GM10847 (cell line): Measurements from ENCODE around the gene CAMTA2.

ENCODE experiments used
- POLR2A ChIP-seq: IDR thresholded peaks from 2 replicates; pipeline ENCODE4 v1.6.1; 2011; ENCODE audit not compliant: insufficient read length; ENCODE audit errors: extremely low read depth

CAMTA2 gene, protein sequence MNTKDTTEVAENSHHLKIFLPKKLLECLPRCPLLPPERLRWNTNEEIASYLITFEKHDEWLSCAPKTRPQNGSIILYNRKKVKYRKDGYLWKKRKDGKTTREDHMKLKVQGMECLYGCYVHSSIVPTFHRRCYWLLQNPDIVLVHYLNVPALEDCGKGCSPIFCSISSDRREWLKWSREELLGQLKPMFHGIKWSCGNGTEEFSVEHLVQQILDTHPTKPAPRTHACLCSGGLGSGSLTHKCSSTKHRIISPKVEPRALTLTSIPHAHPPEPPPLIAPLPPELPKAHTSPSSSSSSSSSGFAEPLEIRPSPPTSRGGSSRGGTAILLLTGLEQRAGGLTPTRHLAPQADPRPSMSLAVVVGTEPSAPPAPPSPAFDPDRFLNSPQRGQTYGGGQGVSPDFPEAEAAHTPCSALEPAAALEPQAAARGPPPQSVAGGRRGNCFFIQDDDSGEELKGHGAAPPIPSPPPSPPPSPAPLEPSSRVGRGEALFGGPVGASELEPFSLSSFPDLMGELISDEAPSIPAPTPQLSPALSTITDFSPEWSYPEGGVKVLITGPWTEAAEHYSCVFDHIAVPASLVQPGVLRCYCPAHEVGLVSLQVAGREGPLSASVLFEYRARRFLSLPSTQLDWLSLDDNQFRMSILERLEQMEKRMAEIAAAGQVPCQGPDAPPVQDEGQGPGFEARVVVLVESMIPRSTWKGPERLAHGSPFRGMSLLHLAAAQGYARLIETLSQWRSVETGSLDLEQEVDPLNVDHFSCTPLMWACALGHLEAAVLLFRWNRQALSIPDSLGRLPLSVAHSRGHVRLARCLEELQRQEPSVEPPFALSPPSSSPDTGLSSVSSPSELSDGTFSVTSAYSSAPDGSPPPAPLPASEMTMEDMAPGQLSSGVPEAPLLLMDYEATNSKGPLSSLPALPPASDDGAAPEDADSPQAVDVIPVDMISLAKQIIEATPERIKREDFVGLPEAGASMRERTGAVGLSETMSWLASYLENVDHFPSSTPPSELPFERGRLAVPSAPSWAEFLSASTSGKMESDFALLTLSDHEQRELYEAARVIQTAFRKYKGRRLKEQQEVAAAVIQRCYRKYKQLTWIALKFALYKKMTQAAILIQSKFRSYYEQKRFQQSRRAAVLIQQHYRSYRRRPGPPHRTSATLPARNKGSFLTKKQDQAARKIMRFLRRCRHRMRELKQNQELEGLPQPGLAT

GRCh38 chr17:4986951-4987766 lies at the start of gene CAMTA2:
CAMTA2 (minus strand) TSS chr17:4987675; CDS start chr17:4986222, 1,453 bp downstream.
- TF ChIP-seq POLR2A = peak; percentile 63

DNA sequence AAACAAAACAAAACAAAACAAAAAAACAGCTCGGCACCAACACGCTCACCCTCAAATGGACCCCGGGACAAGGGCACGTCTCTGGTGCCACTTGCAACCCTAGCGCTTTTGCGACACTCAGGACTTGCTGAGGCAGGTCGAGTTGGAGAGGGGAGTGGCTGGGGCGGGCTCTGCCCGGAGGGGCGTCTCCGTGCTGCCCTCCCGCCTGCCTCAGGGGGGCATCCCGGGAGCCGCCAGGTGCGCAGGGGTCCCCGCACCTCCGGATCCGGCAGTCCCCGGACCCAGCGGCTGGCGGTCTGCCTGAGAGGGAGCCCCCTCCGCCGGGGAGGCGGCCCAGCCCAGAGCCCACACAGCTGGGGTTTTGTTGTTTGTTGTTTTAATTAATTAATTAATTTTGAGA lies 47.8 kb upstream of the CAMTA2 start, which contains the start of gene SLC52A1:
SLC52A1 (minus strand) TSS at position 112 of the 400 bp plus-strand sequence. CDS start 820 bp downstream, outside the sequence.
- no peak for TF ChIP-seq POLR2A

DNA sequence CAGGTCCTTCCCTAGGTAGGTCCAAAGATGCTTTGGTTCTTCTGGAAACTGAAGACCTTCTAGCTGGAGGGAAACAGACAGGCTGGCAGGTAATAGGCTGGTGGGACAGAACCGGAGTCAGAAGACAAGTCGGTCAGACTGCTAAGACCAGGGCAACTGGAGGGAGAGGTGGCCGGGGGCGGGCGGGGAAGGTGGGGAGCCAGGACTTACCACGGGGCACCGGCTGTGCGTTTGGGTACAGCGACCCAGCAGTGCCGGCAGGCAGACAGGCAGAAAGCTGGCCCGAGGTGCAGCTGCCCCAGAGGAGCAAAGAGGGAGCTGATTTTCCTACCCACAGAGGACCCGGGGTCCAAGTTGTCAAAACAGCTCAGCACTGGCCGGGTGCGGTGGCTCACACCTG lies 47.2 kb upstream of the CAMTA2 start:
- no peak for TF ChIP-seq POLR2A

DNA sequence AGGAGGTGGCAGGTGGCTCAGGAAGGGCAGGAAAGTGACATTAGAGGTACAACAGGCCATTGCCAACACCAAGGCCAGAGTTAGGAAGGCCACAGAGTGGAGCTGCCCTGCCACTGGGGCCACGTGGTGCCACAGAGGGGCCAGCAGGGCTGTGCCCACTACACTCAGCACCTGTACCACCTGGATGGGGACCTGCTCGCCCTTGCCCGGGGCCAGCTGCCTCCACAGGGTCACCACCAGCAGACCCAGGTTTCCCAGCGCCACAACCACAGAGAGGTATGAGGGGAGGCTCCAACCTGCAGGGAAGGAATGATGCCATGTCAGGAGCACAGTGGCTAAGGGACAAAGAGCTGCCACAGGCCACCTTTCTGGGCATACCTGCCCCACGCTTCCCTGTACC lies 46.6 kb upstream of the CAMTA2 start:
- TF ChIP-seq POLR2A = no peak

DNA sequence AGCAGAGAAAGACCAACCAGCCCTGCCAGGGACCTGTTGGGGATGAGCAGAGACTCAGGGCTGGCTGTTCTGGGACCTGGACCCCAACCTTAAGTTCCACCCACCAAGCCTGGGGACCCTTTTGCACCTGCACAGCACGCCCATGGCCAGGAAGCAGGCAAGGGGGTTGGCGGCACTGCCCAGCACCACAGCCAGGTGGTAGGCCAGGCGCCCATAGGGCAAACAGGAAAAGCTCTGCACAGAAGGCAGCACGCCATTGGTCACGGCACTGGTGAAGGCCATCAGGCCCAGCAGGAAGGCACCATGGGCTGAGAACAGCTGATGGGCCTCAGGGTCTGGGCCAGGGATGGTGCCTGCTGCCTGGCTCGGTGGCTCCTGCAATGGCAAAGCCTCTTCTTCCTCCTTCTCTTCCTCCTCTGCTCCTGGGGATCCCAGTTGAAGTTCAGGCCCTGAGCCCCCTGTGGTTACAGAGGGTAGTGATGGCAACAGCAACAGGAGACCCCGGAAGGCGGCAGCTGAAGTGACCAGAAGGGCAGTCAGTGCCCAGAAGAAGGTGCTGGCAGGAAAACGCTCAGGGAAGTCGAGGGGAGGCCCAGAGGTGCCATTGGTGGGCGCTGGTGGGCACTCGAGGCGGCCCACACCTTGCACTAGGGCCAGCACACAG lies 46.0 kb upstream of the CAMTA2 start:
- TF ChIP-seq POLR2A = no peak

DNA sequence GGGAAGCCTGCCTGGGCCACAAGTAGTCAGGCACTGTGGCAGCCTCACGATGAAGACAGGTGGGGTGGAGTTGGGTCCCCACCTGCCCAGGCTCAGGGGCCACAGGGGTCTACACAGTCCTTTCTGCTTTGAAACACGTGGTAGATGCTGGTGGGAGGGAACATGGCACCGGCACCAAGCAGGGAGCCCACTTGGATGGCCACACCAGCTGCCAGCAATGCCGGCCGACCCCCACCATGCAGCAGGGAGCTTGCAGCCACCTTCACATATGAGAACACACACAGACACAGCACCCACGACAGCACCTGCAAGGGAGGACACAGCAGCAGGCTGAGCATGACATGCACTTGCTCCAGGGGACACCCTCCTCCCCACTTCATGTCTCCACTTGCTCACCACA lies 45.4 kb upstream of the CAMTA2 start:
- TF ChIP-seq POLR2A = no peak

DNA sequence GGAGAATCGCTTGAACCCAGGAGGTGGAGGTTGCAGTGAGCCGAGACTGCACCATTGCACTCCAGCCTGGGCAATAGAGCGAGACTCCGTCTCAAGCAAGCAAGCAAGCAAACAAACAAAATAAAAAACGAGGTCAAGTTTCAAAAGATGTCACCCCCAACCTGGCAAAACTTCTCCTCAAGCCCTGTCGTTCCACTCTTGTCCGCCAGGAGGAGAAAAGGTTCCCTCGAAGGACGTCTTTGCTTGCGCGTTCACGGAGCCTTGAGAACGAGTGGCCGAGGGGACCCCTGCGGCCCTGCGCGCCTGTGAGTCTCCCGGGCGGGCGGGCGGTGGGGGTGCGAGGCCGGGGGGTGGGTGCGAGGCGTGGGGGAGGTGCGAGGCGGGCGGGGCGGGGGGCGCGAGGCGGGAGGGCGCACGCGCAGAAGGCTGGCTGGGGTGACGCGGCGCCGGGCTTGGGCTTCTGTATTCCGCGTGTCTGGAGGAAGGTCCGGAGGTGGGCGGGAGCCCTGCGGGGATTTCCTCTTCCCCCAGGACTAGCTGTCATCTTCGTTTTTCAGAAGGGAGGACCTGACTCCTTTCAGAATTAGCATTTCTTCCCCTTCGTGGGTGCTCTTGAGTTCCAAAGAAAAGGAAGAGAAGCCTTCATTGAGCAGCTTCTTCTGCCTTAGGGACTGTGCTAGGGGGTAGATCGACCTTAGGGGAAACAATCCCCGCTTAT lies 44.0 kb upstream of the CAMTA2 start:
- no peak for TF ChIP-seq POLR2A

DNA sequence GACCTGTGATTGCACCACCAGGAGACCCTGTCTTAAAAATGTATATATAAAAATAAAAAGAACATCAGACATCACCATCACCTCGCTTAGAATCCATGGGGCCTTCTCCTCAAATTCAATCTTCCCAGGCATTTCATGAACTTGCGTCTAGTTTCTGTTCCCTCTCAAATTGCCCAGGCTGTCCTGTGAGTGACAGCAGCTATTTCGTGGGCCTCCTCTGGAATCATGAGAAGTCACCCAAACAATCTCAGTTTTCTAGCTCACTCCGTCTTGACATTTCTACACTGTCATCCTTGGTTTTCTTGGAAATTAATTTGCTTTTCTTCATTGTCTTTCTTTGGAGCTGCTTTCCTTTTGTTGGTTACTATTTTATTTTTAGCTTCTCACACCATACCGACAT lies 40.4 kb upstream of the CAMTA2 start:
- no peak for TF ChIP-seq POLR2A

DNA sequence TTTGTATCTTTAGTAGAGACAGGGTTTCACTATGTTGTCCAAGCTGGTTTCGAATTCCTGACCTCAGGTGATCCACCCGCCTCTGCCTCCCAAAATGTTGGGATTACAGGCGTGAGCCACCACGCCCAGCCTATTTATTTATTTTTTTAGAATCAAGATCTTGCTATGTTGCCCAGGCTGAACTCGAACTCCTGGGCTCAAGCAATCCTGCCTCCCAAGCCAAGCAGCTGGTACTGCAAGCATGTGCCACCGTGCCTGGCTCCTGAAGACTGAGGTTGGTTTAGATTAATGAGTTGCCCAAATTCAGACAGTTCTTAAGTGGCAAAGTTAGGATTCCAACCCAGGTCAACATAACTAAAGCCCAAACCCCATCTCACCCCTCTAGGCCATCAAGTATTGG lies 39.8 kb upstream of the CAMTA2 start:
- TF ChIP-seq POLR2A = no peak

DNA sequence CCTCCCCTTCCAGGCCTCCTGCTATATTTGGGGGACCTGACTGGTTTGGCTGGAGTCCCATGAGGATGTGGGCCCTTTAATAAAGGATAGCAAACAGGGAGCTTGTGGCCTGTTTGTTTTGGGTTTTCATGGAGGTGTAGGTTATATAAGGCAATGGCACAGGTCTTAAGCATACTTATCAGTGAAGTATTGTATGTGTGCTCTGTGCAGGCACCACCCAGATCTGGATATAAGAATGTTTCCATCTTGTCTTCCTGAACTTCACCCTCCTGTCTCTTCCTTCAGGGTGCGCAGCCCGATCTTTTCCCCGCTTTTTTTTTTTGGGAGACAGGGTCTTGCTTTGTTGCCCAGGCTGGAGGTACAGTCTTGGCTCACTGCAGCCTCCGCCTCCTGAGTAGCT lies 37.1 kb upstream of the CAMTA2 start:
- TF ChIP-seq POLR2A = no peak

DNA sequence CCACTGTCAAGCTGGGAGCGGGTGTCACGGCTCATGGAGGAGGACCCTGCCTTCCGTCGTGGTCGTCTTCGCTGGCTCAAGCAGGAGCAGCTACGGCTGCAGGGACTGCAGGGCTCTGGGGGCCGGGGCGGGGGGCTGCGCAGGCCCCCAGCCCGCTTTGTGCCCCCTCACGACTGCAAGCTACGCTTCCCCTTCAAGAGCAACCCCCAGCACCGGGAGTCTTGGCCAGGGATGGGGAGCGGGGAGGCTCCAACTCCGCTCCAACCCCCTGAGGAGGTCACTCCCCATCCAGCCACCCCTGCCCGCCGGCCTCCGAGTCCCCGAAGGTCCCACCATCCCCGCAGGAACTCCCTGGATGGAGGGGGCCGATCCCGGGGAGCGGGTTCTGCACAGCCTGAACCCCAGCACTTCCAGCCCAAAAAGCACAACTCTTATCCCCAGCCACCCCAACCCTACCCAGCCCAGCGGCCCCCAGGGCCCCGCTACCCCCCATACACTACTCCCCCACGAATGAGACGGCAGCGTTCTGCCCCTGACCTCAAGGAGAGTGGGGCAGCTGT lies 36.2 kb upstream of the CAMTA2 start:
- TF ChIP-seq POLR2A = no peak

- no peak for TF ChIP-seq POLR2A
Measured at GRCh38 chr17:5022171-5022711, 34.8 kb upstream of the CAMTA2 start.

- no peak for TF ChIP-seq POLR2A
Measured at GRCh38 chr17:5020502-5021023, 33.1 kb upstream of the CAMTA2 start.
